ENCODE results near the gene SDHB. TPM values are rescaled to one million over a fixed set of nuclear protein-coding genes. Genes with fewer than 3 reads are reported as not detected.
A peak's percentile ranks its signal among the peaks of the same experiment; 100 is the strongest.

The SDHB gene
- total and polyA plus RNA-seq, 12 donors = 52.3 to 243 (median 152) TPM

DNA sequence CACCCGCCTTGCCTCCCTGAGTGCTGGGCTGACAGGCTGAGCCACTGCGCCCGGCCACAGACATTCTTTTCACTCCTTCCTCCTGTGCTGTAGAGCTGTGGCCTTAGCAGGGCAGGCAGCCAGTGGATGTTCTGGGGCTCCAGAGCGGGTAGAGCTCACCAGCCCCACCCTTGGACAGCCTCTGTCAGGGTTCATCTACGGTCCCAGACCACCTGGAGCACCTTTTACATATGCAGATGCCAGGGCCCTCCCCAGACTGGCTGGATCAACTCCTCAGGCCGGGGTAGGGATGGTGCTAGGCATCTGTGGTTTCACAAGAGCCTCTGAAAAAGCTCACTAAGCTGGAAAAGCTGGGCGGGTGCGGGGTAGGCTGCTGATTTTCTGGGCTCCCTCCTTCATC, 46.7 kb downstream of the SDHB start:
- no peak overlapping the region for H3K27ac ChIP-seq
- DNase-seq = no peak
- no peak overlapping the region for H3K4me3 ChIP-seq
- intact Hi-C loops (cut with DNase I) = no loop called here
- H3K36me3 ChIP-seq (replicated peaks in 1 of 2) = peaks cover 0 to 31% of the 10 kb centered on the region in 2 donors
- 91 to 95% (median 92%) methylated on average over 5 to 8 of the region's 8 CpGs for WGBS, 4 donors
- H3K4me1 ChIP-seq (replicated peaks in 1 of 2) = peaks cover 14 to 31% of the 10 kb centered on the region in 2 donors
- TF ChIP-seq POLR2A (IDR thresholded peaks at IDR 0.05) (no peak), CTCF (IDR thresholded peaks at IDR 0.05) (no peak)
- H3K27me3 ChIP-seq = no peaks in the 10 kb centered on the region
- no peaks in the 10 kb centered on the region for H3K9me3 ChIP-seq (replicated peaks in 1 of 3)

DNA sequence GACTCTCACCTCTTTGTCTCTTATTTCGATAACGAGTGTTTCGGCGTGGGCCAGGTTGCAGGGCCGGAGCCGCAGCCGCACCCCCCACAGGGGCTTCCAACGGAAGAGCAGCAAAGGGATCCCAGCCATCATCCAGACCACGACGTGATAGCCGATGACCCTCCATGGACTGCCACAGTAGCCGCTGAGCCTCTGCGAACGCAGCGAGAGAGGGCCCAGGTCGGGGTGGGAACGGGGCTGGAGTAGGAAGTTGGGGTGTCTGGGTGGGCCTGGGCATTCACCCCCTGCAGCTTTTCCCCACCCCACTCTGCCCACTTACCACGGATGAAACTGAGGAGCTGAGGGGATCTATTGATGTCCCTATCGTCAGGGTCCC, 48.5 kb downstream of the SDHB start:
- no peak for TF ChIP-seq CTCF (IDR thresholded peaks at IDR 0.05)
- TF ChIP-seq POLR2A (IDR thresholded peaks at IDR 0.05) = no peak
- no peak for DNase-seq
- Histone ChIP-seq H3K9me3 (replicated peaks in 1 of 3) (no peaks in the 10 kb centered on the region), H3K27me3 (no peaks in the 10 kb centered on the region), H3K36me3 (replicated peaks in 1 of 2) (peaks cover 0 to 39% of the 10 kb centered on the region in 2 donors), H3K27ac (no peak overlapping the region), H3K4me3 (no peak overlapping the region), H3K4me1 (replicated peaks in 1 of 2) (peaks cover 4 to 19% of the 10 kb centered on the region in 2 donors)
- intact Hi-C loops (cut with DNase I) = no loop called here
- WGBS, 4 donors = 95 to 97% (median 96%) methylated on average over 14 to 19 of the region's 19 CpGs

GRCh38 chr1:17004466-17005364, 49.1 kb downstream of the SDHB start:
- H3K4me3 ChIP-seq = no peak overlapping the region
- H3K27me3 ChIP-seq = no peaks in the 10 kb centered on the region
- H3K9me3 ChIP-seq (replicated peaks in 1 of 3) = no peaks in the 10 kb centered on the region
- H3K36me3 ChIP-seq (replicated peaks in 1 of 2) = peaks cover 0 to 42% of the 10 kb centered on the region in 2 donors
- TF ChIP-seq CTCF (IDR thresholded peaks at IDR 0.05) = no peak
- TF ChIP-seq POLR2A (IDR thresholded peaks at IDR 0.05) = no peak
- peak overlapping the region in 2 of 5 donors; percentile 40 to 47 for H3K27ac ChIP-seq
- intact Hi-C loops (cut with DNase I) = no loop called here
- H3K4me1 ChIP-seq (replicated peaks in 1 of 2) = peaks cover 3 to 12% of the 10 kb centered on the region in 2 donors
- WGBS, 4 donors = 94 to 96% (median 94%) methylated on average over 21 to 24 of the region's 24 CpGs
- no peak for DNase-seq

GRCh38 chr1:17002524-17002902, 51.3 kb downstream of the SDHB start:
- H3K4me3 ChIP-seq = no peak overlapping the region

More at GRCh38 chr1:17002524-17002902, 51.3 kb downstream of the SDHB start:
- H3K27me3 ChIP-seq = no peaks in the 10 kb centered on the region
- H3K27ac ChIP-seq = no peak overlapping the region
- WGBS, 4 donors = 94 to 100% (median 99%) methylated on average over 2 to 4 of the region's 4 CpGs
- peaks cover 0 to 58% of the 10 kb centered on the region in 2 donors for H3K36me3 ChIP-seq (replicated peaks in 1 of 2)
- TF ChIP-seq POLR2A (IDR thresholded peaks at IDR 0.05) (no peak), CTCF (IDR thresholded peaks at IDR 0.05) (no peak)
- intact Hi-C loops (cut with DNase I) = no loop called here
- H3K4me1 ChIP-seq (replicated peaks in 1 of 2) = peaks cover 3 to 8% of the 10 kb centered on the region in 2 donors
- no peaks in the 10 kb centered on the region for H3K9me3 ChIP-seq (replicated peaks in 1 of 3)
- DNase-seq = no peak

Data from adrenal gland (tissue), 12 donors.